SK-N-SH (cell line): ENCODE data around the gene TBX18.

Experiments used
- TF ChIP-seq, protein P1 (sequence below): IDR thresholded peaks from 2 replicates; pipeline ENCODE4 v1.4.0; 2012; ENCODE audit warnings: low read depth
- TF ChIP-seq, protein P2 (sequence below): fragments of 200-600 bp; sonication (generic); IDR thresholded peaks from 2 replicates; pipeline ENCODE4 v1.6.1; 2017; ENCODE audit warnings: antibody characterized with exemption, mild to moderate bottlenecking, moderate library complexity

DNA sequence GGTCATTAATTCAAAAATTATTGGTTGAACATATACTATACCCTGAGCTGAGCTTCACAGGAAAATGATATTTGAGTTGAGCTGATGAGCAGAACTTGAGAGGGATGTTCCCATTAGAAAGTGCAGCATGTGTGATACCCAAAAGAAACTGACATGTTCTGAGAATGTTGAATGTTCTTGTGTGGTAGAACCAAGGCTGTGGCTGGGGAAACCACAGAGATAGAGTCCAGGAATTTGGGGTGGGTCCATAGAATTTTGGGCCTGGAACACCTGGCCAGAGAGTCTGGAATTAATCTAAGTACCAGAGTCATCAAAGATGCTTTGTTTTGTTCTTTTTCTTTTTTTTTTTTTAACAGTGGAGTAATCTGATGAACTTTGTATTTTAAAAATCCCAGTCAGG, 88.7 kb downstream of the TBX18 start:
- TF ChIP-seq, protein P1, sequence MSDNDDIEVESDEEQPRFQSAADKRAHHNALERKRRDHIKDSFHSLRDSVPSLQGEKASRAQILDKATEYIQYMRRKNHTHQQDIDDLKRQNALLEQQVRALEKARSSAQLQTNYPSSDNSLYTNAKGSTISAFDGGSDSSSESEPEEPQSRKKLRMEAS: no peak
- TF ChIP-seq, protein P2, sequence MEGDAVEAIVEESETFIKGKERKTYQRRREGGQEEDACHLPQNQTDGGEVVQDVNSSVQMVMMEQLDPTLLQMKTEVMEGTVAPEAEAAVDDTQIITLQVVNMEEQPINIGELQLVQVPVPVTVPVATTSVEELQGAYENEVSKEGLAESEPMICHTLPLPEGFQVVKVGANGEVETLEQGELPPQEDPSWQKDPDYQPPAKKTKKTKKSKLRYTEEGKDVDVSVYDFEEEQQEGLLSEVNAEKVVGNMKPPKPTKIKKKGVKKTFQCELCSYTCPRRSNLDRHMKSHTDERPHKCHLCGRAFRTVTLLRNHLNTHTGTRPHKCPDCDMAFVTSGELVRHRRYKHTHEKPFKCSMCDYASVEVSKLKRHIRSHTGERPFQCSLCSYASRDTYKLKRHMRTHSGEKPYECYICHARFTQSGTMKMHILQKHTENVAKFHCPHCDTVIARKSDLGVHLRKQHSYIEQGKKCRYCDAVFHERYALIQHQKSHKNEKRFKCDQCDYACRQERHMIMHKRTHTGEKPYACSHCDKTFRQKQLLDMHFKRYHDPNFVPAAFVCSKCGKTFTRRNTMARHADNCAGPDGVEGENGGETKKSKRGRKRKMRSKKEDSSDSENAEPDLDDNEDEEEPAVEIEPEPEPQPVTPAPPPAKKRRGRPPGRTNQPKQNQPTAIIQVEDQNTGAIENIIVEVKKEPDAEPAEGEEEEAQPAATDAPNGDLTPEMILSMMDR: no peak
